PFSK-1 (cell line): ENCODE results near the gene DTYMK.

ENCODE experiments used
- FOXP2 ChIP-seq: optimal IDR thresholded peaks from 2 replicates; pipeline ENCODE3; 2011; ENCODE audit warnings: borderline replicate concordance, control low read depth, inconsistent platforms; ENCODE audit not compliant: insufficient read depth; ENCODE audit errors: extremely low read length, extremely low read depth
- POLR2AphosphoS5 ChIP-seq: IDR thresholded peaks from 2 replicates; pipeline ENCODE4 v1.6.1; 2012; ENCODE audit warnings: low read depth, mild to moderate bottlenecking, control low read depth, low read length, moderate library complexity
- SIN3A ChIP-seq: IDR thresholded peaks from 2 replicates; pipeline ENCODE4 v1.6.1; 2012; ENCODE audit warnings: mild to moderate bottlenecking, low read length, moderate library complexity, borderline replicate concordance; ENCODE audit not compliant: insufficient read depth
- TAF1 ChIP-seq: IDR thresholded peaks from 2 replicates; pipeline ENCODE4 v1.6.1; 2012; ENCODE audit warnings: low read length, control low read depth, borderline replicate concordance; ENCODE audit not compliant: insufficient read depth
- TF ChIP-seq, protein P1 (sequence below), 2 experiments: IDR thresholded peaks; 2 replicates each; pipeline versions ENCODE4 v1.6.1 to v1.8.0; 2011 to 2012; ENCODE audit warnings: low read depth in 2 of 2, low read length in 2 of 2, control low read depth in 1 of 2, inconsistent platforms in 1 of 2, mild to moderate bottlenecking in 1 of 2, moderate library complexity in 1 of 2; ENCODE audit not compliant: insufficient read depth in 1 of 2

DTYMK gene

DNA sequence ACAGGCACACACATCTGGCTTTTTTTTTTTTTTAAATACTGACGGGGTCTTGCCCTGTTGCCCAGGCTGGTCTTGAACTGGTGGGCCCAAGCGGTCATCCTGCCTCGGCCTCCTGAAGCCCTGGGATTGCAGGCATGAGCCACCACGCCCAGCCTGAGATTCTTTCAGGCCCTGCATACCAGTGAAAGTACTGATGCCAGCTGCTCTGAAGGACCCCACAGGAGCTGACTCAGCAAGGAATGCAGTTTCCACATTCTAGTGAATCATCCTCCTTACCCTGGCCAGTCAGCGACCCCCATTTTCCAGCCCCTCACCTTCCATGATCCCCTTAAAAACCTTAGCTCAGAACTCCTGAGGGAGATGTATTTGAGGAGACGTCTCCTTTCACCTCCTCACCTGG is 5.8 kb upstream of the DTYMK start:
- TF ChIP-seq, protein P1, sequence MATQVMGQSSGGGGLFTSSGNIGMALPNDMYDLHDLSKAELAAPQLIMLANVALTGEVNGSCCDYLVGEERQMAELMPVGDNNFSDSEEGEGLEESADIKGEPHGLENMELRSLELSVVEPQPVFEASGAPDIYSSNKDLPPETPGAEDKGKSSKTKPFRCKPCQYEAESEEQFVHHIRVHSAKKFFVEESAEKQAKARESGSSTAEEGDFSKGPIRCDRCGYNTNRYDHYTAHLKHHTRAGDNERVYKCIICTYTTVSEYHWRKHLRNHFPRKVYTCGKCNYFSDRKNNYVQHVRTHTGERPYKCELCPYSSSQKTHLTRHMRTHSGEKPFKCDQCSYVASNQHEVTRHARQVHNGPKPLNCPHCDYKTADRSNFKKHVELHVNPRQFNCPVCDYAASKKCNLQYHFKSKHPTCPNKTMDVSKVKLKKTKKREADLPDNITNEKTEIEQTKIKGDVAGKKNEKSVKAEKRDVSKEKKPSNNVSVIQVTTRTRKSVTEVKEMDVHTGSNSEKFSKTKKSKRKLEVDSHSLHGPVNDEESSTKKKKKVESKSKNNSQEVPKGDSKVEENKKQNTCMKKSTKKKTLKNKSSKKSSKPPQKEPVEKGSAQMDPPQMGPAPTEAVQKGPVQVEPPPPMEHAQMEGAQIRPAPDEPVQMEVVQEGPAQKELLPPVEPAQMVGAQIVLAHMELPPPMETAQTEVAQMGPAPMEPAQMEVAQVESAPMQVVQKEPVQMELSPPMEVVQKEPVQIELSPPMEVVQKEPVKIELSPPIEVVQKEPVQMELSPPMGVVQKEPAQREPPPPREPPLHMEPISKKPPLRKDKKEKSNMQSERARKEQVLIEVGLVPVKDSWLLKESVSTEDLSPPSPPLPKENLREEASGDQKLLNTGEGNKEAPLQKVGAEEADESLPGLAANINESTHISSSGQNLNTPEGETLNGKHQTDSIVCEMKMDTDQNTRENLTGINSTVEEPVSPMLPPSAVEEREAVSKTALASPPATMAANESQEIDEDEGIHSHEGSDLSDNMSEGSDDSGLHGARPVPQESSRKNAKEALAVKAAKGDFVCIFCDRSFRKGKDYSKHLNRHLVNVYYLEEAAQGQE (IDR thresholded peaks at IDR 0.05; ENCODE audit: insufficient read depth in 1 of 2, low read depth in 2 of 2, low read length in 2 of 2) = no peak
- TF ChIP-seq POLR2AphosphoS5 = no peak; the same call in 1 of the 2 replicates

GRCh38 chr2:241690202-241690717 is 3.6 kb upstream of the DTYMK start:
- no peak for TF ChIP-seq FOXP2
- TF ChIP-seq, protein P1 (IDR thresholded peaks at IDR 0.05; ENCODE audit: insufficient read depth in 1 of 2, low read depth in 2 of 2, low read length in 2 of 2) = no peak
- no peak for TF ChIP-seq POLR2AphosphoS5
- TF ChIP-seq TAF1 = no peak
- TF ChIP-seq SIN3A = no peak

GRCh38 chr2:241689306-241689705 is 2.7 kb upstream of the DTYMK start:
- TF ChIP-seq FOXP2 (no peak), POLR2AphosphoS5 (no peak), SIN3A (no peak)
- TF ChIP-seq, protein P1 (IDR thresholded peaks at IDR 0.05; ENCODE audit: insufficient read depth in 1 of 2, low read depth in 2 of 2, low read length in 2 of 2) = no peak

- TF ChIP-seq, protein P1 (IDR thresholded peaks at IDR 0.05; ENCODE audit: insufficient read depth in 1 of 2, low read depth in 2 of 2, low read length in 2 of 2) = no peak
- TF ChIP-seq POLR2AphosphoS5 = no peak
- TF ChIP-seq FOXP2 = no peak
- no peak for TF ChIP-seq TAF1
- no peak for TF ChIP-seq SIN3A
Observed at GRCh38 chr2:241686324-241686649, 328 bp downstream of the DTYMK start.

DNA sequence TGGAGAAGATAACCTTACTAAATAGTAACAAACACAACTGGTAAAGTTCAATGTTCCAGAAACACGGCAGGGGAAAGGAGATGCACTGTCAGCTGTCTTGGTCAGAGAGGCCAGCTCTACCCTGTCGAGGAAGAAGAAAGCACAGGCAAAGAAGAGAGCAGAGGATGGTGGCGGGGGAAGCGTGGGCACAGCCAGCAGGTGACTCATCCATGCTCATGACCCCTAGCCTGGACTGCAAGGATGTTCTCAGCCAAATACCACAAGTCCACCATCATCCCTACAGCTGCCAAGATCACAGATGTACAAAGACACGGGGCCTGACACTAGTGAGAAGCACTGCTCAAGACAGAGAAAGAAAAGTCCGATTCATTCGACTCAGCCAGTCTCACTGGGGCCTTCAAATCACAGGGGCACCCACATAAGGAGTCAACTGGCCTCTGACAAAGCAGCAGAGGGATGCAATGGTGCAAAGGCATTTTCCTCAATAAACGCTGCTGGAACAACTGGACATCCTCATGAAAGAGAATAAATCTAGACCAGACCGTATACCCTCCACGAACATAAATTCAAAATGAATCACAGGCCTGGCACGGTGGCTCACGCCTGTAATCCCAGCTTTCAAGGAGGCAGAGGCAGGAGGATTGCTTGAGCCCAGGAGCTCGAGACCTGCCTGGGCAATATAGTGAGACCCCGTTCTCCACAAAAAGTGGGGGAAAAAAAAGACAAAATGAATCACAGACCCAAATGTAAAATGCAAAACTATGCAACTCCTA is 5.6 kb downstream of the DTYMK start:
- no peak for TF ChIP-seq SIN3A
- TF ChIP-seq, protein P1 (IDR thresholded peaks at IDR 0.05; ENCODE audit: insufficient read depth in 1 of 2, low read depth in 2 of 2, low read length in 2 of 2) = no peak
- no peak for TF ChIP-seq POLR2AphosphoS5
- no peak for TF ChIP-seq FOXP2
- TF ChIP-seq TAF1 = no peak
